Activated CD4-positive, alpha-beta T cell treated with anti-CD3 and anti-CD28 coated beads for 1 hour (primary cell): ENCODE measurements around the gene YPEL5.

Source experiments
- DNase-seq: peaks from one replicate; pipeline ENCODE4 v3.0.0-alpha.2; 2020

Gene YPEL5

GRCh38 chr2:30172627-30173026, 25.8 kb downstream of the YPEL5 start:
- no peak for DNase-seq

- no peak for DNase-seq
Measured at GRCh38 chr2:30177440-30177839, 30.6 kb downstream of the YPEL5 start.

DNA sequence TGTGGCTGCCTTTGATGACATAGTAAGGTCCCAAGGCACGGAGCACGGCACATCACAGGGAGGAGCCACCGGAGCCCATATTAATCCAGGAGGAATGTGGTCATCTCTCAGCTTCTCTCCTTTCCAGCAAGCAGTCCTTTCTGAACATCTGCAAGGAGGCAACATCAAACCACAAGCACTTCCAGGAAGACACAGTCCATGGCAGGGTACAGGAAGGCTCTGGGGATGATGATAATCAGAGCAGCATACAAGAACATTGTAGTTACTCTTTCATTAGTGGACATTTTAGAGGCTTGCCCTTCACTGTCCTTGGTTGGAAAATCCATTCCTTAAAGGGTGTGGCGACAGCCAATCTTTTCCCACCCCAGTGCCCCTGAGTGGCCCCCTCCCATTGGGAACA, 31.1 kb downstream of the YPEL5 start:
- DNase-seq = no peak

GRCh38 chr2:30178618-30179434, 32.0 kb downstream of the YPEL5 start:
- no peak for DNase-seq

GRCh38 chr2:30179536-30179935, 32.7 kb downstream of the YPEL5 start:
- no peak for DNase-seq

DNA sequence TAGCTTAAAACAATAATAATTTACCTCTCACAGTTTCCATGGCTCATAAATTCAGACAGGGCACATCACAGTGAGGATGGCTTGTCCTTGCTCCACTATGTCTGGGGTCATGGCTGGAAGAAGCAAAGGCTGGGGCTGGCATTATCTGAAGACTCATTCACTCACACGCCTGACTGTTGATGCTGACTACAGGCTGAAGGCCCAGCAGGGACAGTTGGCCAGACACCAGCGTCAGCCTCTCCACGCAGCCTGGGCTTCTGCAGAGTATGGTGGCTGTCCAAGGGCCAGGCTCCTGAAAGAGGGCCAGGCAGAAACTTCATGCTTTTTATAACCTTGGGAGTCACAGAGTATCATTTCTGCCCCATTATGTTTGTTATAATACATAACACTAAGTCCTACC, 33.4 kb downstream of the YPEL5 start:
- no peak for DNase-seq

- DNase-seq = no peak
Measured at GRCh38 chr2:30181176-30181575, 34.4 kb downstream of the YPEL5 start.

- no peak for DNase-seq
Measured at GRCh38 chr2:30184035-30184434, 37.2 kb downstream of the YPEL5 start.

GRCh38 chr2:30185178-30185577, 38.4 kb downstream of the YPEL5 start:
- DNase-seq = no peak

- DNase-seq = no peak
Measured at GRCh38 chr2:30188292-30188691, 41.5 kb downstream of the YPEL5 start.

- no peak for DNase-seq
Measured at GRCh38 chr2:30190637-30191036, 43.8 kb downstream of the YPEL5 start.

GRCh38 chr2:30191107-30191506, 44.3 kb downstream of the YPEL5 start:
- no peak for DNase-seq

- DNase-seq = no peak
Measured at GRCh38 chr2:30191819-30192271, 45.0 kb downstream of the YPEL5 start.

DNA sequence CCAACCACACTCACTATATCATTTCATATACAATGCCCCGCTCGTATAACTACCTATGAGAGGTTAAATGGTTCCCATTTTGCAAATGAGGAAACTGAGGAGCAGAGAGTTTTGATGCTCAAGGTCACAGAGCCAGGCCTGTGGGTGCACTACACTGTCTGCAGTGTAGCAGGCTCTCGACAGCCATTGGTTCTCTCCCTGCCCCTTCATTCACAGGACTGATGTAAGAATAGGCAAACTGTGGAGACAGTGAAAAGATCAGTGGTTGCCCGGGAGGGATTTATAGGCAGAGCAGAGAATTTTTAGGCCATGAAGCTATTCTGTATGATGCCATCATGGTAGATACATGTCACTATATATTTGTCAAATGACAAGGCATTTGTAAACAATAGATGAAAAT, 45.5 kb downstream of the YPEL5 start:
- no peak for DNase-seq

DNA sequence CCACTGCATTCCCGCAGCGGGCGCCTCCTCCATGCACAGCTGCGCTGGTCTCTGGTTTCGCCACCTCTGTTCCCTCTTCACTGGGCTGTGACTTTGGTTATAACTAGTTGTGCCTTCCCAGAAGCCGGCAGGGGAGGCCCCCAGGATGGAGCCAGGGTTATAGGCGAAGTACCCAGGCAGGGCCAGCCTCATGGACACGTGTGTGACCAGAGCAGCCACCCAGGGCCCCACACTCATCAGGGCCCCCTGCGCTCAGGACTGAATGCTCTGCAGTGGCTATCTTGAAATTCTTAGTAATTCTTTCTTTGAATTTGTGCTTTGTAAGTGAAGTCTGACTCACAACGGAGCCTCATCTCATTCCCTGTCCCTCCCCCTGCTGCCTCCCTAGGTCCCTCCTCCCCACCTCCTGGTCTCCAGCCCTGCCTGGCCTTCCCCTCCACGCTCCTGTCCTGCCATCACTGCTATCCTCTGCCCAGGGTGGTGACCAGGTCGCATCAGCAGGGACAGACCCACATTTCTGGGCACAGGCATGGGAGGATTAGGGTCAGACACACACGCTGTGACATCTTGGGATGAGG, 46.4 kb downstream of the YPEL5 start:
- no peak for DNase-seq

- DNase-seq = no peak
Measured at GRCh38 chr2:30194421-30194820, 47.6 kb downstream of the YPEL5 start.

DNA sequence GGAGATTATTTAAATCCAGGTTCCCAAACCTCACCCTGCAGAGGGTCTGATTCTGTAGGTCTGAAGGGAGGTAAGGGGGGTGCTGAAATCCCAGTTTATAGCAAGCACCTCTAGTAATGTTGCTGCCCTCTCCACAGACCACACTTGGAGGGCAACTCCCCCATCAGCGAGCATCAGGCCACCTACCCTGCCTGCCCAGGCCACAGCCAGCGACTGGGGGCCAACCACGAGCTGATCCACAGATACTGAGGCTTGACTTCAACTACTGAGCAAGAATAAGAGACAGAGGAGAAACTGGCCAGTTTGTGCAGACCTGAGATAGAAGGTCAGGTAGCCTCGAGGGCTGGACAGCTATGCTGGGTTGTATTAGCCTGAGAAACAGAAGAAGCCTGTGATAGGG, 48.2 kb downstream of the YPEL5 start:
- no peak for DNase-seq

- DNase-seq = no peak
Measured at GRCh38 chr2:30197570-30198192, 50.9 kb downstream of the YPEL5 start.

DNA sequence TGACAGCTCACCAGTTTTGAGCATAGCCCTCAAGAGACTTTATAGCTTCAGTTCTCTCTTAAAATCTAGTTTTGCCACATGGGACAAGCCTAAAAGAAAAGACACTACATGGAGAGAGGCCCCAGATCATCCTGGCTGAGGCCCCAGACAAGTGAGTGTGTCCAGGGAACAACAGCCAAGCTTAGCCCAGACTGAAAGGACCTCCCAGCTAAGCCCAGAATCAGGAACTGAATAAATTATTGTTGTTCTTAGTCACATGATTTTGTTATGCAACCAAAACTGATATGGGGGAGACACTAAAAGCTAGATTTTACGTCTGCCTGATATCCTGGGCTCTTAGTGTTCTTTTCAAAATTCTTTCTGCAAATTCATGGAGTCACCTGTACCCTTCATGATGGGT, 55.2 kb downstream of the YPEL5 start:
- DNase-seq = no peak

DNA sequence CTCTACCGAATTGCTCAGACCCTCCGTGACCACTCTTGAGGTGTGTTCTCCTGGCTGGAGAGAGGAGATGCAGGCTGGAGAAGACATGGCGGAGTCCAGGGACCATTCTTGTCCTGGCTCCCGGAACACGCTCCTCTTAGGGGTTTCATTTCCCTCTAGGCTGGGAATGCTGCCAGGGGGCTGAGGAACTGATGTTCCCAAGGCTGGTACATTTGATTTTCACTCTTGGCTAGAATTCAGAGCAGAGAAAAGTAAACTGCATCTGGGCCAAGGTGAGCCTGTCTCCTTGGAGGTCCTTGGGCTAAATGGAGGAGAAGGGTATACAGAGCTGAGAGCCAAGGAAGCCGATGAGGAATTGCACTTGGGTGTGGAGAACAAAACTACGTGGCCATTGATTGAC, 56.3 kb downstream of the YPEL5 start:
- DNase-seq = no peak

GRCh38 chr2:30204281-30204680, 57.5 kb downstream of the YPEL5 start:
- no peak for DNase-seq

- no peak for DNase-seq
Measured at GRCh38 chr2:30205456-30205855, 58.6 kb downstream of the YPEL5 start.

DNA sequence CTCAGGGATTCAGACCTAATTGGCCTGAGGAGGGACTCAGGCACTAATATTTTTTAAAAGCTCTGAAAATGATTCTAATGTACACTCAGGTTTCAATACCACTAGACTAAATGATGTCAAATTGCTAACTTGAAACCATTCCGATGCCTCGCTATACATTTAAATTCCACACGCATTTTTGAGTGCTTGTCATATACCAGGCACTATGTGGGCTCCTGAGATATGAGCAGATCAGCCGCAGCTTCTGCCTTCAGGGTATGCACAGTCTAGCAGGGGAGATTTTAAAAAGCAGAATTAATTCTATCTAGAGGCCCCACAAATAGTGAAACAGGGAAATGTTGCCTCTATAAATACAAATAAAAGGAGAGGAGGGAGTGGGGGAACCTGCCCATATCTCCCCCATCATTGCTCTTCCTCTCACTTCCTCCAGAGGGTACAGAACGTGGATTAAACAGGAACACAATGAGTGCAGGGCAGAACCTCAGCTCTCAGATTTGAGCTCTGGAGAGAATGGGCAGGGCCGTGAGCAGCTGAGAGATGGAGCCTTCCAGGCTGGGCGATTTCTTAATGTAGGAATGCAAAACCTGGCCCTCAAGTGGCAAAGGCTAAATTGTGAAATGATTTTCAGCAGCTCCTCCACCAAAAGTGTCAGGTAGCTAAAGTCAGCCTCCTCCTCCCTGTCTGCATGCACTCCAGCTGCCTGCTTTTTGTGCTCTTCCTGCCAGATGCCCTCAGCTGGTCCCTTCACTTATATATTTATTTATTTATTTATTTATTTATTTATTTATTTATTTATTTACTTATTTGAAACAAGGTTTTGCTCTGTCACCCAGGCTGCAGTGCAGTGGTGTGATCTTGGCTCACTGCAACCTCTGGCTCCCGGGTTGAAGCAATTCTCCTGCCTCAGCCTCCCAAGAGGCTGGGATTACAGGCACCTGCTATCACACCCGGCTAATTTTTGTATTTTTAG, 59.9 kb downstream of the YPEL5 start:
- no peak for DNase-seq
